Rectal smooth muscle tissue (tissue), 1 donor: Measurements from ENCODE around the gene TSPAN32.

ENCODE experiments used
- H3K27ac ChIP-seq: one replicate; pipeline ENCODE4 v1.7.0; 2013; ENCODE audit warnings: low read depth, low read length, inconsistent platforms
- H3K27me3 ChIP-seq: one replicate; pipeline ENCODE4 v1.7.0; 2013; ENCODE audit warnings: low read length; ENCODE audit not compliant: control insufficient read depth, insufficient read depth
- H3K36me3 ChIP-seq: one replicate; pipeline ENCODE4 v1.7.0; 2013; ENCODE audit warnings: low read length; ENCODE audit not compliant: control insufficient read depth, insufficient read depth
- H3K4me1 ChIP-seq: one replicate; pipeline ENCODE4 v1.7.0; 2013; ENCODE audit warnings: low read length; ENCODE audit not compliant: control insufficient read depth, insufficient read depth
- H3K4me3 ChIP-seq: one replicate; pipeline ENCODE4 v1.7.0; 2013; ENCODE audit warnings: low read length
- H3K9ac ChIP-seq: one replicate; pipeline ENCODE4 v1.7.0; 2013; ENCODE audit warnings: low read length

TSPAN32 gene

GRCh38 chr11:2298131-2298794 is 3.5 kb upstream of the TSPAN32 start:
- Histone ChIP-seq H3K27me3 (no peaks in the 10 kb centered on the region), H3K4me3 (no peak overlapping the region), H3K9ac (no peak overlapping the region), H3K4me1 (peaks cover 3% of the 10 kb centered on the region), H3K27ac (no peak overlapping the region), H3K36me3 (no peaks in the 10 kb centered on the region)

- Histone ChIP-seq H3K4me1 (peaks cover 6% of the 10 kb centered on the region), H3K9ac (no peak overlapping the region), H3K27ac (no peak overlapping the region)
These were observed 2.7 kb upstream of the TSPAN32 start for GRCh38 chr11:2298795-2299761.

GRCh38 chr11:2299773-2300172 is 2.0 kb upstream of the TSPAN32 start:
- no peak overlapping the region for H3K27ac ChIP-seq
- no peaks in the 10 kb centered on the region for H3K27me3 ChIP-seq
- H3K9ac ChIP-seq, result no peak overlapping the region
- no peaks in the 10 kb centered on the region for H3K36me3 ChIP-seq
- peaks cover 7% of the 10 kb centered on the region for H3K4me1 ChIP-seq
- no peak overlapping the region for H3K4me3 ChIP-seq

More at GRCh38 chr11:2298795-2299761, 2.7 kb upstream of the TSPAN32 start:
- Histone ChIP-seq H3K4me3 (no peak overlapping the region), H3K27me3 (no peaks in the 10 kb centered on the region), H3K36me3 (no peaks in the 10 kb centered on the region)

DNA sequence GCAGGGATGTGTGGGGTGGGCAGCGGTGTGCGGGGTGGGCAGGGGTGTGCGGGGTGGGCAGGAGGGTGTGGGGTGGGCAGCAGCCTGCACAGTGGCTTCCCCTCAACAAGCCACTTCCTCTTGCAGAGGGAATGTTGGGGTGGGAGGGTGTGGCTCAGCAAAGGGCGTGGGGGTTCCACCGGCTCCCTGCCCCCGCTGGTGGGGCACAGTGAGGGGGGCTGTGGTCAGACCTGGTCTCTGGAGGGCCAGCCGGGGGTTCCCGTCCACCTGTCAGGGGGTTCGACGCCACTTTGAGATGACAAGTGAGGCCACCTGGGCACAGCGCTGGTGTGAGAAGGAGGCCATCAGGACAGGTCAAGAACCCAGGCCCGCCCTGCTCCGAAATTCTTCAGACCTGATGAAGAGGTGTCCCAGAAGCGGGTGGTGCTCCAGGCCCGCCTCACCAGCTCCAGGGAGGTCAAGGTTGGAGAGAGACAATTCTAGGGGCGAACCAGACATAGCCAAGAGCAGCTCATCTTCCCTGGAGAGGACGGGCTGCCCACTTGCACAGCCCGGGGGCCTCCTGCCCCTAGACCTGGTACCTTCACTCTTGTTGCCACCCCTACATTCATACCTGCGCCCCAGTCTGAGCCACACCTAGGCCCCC is 1.4 kb upstream of the TSPAN32 start:
- H3K27ac ChIP-seq, result no peak overlapping the region
- H3K4me3 ChIP-seq, result peak overlapping the region; percentile 26

DNA sequence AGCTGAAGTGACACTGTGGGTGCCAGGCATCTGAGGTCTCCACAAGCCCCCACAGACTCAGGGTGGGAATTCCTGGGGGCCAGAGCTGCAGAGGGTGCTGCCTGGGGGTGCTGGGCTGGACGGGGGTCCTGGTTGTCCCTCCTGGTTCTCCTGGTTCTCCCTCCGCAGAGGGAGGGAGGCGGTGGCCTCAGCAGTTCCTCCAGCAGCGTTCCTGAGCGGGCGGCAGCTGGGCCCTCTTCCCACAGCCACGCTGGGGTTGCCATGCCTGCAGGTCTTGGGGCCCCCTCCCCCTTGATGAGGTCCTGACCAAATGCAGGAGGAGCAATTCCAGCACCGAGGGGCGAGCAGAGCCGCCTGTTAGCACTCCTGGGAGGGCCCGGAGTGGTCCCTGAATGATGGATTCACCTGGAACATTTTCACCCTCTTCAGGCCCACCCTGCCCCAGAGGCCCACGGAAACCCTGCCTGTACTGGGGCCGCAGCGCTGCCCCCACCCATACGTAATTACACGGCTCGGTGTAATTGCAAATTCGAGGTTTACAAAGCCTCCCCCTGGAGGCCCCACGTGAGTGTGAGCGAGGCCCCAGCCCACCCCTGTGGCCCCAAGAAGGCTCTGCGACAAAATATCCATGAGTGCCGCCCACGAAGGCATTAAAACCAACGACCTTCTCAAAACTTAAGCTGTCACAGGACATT is 730 bp upstream of the TSPAN32 start:
- no peaks in the 10 kb centered on the region for H3K27me3 ChIP-seq
- H3K36me3 ChIP-seq, result no peaks in the 10 kb centered on the region
- peaks cover 20% of the 10 kb centered on the region for H3K4me1 ChIP-seq
- H3K27ac ChIP-seq, result no peak overlapping the region
- peak overlapping the region; percentile 26 for H3K4me3 ChIP-seq
- no peak overlapping the region for H3K9ac ChIP-seq

More for the DNA sequence above, 1.4 kb upstream of the TSPAN32 start:
- H3K27me3 ChIP-seq, result no peaks in the 10 kb centered on the region
- H3K36me3 ChIP-seq, result no peaks in the 10 kb centered on the region
- no peak overlapping the region for H3K9ac ChIP-seq
- H3K4me1 ChIP-seq, result peaks cover 13% of the 10 kb centered on the region

DNA sequence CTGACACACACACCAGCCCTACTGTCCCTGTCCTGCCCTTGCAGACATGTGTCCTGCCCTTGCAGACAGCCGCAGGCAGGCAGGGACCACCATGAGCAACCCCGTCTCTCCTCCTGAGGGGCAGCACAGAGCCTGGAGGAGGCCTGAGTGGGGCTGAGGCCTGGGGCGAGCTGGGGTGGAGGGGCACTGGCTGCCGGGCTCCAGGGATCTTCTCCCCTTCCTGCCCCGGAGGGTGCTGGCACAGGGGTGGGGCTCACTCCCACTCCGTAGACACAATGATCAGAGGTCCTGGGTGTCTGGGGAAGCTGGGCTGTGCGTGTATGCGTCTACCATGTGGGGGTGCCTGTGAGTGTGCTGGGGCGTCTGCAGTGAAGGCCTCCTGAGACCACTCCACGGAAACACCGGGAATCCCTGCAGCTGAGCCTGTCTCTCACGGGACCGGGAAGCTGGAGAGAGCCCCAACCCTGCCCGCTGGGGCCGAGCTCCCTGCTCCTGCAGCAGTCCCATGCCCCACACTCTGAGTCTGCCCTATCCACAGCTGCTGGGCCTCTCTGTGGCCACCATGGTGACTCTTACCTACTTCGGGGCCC is 588 bp downstream of the TSPAN32 start:
- Histone ChIP-seq H3K27ac (peak overlapping the region; percentile 61), H3K36me3 (no peaks in the 10 kb centered on the region), H3K4me1 (peaks cover 29% of the 10 kb centered on the region), H3K4me3 (peak overlapping the region; percentile 57), H3K27me3 (no peaks in the 10 kb centered on the region), H3K9ac (no peak overlapping the region)

DNA sequence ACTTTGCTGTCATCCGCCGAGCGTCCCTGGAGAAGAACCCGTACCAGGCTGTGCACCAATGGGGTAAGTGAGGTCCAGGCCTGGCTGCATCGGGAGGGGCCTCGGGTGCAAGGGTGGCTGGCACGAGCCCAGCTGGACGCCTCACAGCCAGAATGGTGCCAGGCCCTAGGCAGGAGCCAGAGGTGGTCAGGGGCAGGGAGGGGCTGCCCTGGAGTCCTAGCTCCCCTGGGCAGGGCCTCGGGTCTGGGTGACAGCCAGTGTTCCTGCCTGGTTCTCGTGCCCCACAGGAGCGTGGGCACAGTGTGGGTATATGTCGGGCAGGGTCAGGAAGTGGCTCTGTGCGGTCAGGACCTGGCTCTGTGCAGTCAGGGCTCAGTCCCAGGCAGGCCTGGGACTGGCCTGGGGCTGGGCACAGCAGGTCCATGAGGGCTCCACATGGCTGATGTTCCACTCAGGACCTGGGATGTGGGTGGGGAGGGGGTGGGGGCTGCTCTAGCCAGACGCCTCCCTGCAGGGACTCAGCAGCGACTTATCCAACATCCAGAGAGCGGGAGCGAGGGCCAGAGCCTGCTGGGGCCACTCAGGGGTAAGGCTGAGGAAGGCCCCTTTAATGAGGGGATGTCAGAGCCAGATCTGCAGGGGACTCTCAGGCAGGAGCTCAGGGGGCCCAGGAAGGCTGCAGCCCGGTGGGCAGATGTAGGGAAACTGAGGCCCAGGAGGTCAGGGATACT is 1.2 kb downstream of the TSPAN32 start:
- Histone ChIP-seq H3K27me3 (no peaks in the 10 kb centered on the region), H3K27ac (peak overlapping the region; percentile 61), H3K4me3 (peak overlapping the region; percentile 57), H3K36me3 (no peaks in the 10 kb centered on the region), H3K4me1 (peaks cover 32% of the 10 kb centered on the region), H3K9ac (no peak overlapping the region)

DNA sequence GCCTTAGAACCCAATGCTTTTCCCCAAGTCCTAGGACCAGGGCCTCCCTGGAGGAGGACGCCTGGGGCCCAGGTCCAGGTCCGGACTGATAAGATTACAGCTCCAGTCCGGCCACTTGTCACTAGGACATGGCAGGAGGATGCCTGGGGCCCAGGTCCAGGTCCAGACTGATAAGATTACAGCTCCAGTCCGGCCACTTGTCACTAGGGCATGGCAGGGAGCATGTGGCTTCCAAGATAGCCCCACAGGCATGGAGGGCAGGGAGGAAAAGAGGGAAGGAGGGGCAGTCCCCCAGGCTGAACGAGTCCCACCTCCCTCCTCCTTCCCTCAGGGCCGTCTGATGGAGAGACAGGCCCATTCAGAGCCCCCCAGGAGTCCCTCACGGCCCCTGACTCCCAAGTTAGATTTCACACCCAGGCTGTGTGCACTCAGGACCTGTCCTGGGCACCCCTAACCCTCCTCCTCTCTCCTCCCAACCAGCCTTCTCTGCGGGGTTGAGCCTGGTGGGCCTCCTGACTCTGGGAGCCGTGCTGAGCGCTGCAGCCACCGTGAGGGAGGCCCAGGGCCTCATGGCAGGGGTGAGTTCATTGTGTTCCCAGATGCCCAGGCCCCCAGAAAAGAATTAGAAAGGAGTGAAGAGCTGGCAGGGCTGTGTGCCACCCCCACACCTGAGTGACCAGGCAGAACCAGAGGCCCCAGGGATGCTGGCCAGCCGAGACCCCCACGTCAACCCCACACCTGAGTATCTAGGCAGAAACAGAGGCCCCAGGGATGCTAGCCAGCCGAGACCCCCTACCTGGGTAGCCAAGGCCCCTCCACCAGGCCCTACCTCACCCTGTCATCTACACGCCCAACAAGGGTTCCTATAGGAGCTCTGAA is 2.1 kb downstream of the TSPAN32 start:
- Histone ChIP-seq H3K9ac (no peak overlapping the region), H3K27ac (no peak overlapping the region), H3K4me1 (peaks cover 32% of the 10 kb centered on the region), H3K36me3 (no peaks in the 10 kb centered on the region), H3K27me3 (no peaks in the 10 kb centered on the region), H3K4me3 (no peak overlapping the region)

DNA sequence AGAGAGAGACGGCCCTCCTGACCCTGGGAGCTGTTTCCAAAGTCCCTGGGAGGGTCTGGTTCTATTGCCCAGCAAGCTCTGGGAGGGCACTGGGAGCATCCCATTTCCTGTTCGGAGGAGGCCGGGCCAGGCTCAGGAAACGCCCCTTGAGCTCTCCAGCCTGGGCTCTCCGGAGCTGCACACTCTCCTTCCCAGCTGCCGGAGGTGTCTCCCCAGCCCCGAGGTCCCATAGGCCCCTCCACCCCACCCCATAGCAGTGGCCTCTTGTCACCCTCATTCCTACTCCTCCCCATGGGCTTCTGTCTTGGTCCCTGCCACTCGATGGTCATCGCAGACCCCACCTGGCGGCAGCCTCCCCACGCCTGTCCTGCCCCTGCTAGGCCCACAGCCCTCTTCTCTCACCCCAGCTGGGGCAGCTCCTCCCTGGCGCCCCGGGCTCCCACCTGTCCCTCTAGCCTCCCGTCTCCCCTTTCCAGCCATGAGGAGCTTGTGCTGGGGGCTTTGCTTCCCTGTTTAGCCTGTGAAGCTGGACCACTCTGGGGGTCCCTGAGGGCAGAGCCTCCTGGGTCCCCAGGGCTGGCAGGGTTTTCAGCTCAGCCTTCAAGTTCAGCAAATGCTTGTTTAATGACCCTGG is 2.8 kb downstream of the TSPAN32 start:
- Histone ChIP-seq H3K36me3 (no peaks in the 10 kb centered on the region), H3K27me3 (no peaks in the 10 kb centered on the region), H3K4me3 (no peak overlapping the region), H3K9ac (no peak overlapping the region), H3K4me1 (peaks cover 32% of the 10 kb centered on the region), H3K27ac (peak overlapping the region; percentile 71)

GRCh38 chr11:2305140-2305778 is 3.4 kb downstream of the TSPAN32 start:
- Histone ChIP-seq H3K27me3 (no peaks in the 10 kb centered on the region), H3K4me1 (peaks cover 32% of the 10 kb centered on the region), H3K9ac (no peak overlapping the region), H3K36me3 (no peaks in the 10 kb centered on the region), H3K4me3 (peak overlapping the region; percentile 18), H3K27ac (peak overlapping the region; percentile 71)
